ENCODE measurements around the gene NAA60.

DNA sequence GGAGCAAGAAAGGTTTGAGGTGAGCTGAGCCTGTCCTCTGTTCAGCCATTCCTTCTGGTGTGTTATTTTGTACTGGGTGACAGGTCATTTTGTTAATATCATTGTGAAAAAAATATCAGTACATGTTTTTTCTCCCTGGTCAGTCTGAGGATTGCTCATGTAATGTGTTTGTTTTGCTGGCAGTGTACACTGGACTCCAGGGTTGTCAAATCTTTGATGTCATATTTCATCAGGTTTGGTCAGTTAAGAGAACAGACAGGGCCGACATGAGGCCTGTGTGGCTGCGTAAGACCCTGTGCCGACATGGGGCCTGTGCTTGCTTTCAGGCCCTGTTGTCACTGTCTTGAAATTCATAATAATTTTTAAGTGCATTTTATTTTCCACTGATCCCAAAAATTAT lies 79.8 kb downstream of the NAA60 start:
- TF ChIP-seq EP300 (conservative IDR thresholded peaks at IDR 0.05; ENCODE audit: poor library complexity, severe bottlenecking) (no peak), SMC3 (conservative IDR thresholded peaks at IDR 0.05; ENCODE audit: poor library complexity) (no peak), POLR2AphosphoS5 (IDR thresholded peaks at IDR 0.05) (no peak)
- TF ChIP-seq, protein P1, sequence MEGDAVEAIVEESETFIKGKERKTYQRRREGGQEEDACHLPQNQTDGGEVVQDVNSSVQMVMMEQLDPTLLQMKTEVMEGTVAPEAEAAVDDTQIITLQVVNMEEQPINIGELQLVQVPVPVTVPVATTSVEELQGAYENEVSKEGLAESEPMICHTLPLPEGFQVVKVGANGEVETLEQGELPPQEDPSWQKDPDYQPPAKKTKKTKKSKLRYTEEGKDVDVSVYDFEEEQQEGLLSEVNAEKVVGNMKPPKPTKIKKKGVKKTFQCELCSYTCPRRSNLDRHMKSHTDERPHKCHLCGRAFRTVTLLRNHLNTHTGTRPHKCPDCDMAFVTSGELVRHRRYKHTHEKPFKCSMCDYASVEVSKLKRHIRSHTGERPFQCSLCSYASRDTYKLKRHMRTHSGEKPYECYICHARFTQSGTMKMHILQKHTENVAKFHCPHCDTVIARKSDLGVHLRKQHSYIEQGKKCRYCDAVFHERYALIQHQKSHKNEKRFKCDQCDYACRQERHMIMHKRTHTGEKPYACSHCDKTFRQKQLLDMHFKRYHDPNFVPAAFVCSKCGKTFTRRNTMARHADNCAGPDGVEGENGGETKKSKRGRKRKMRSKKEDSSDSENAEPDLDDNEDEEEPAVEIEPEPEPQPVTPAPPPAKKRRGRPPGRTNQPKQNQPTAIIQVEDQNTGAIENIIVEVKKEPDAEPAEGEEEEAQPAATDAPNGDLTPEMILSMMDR (IDR thresholded peaks at IDR 0.05; ENCODE audit: poor library complexity, severe bottlenecking): no peak

All from neural cell (in vitro differentiated cells).